Thoracic aorta (tissue), 2 donors: ENCODE data around the gene CNIH3. TPM values are rescaled to one million over a fixed set of nuclear protein-coding genes. Genes with fewer than 3 reads are reported as not detected.

Experiments used
- ATAC-seq: fragments of 150-250 bp; one replicate; pipeline ENCODE4 v1.8.0; 2017; ENCODE audit warnings: low read depth; ENCODE audit not compliant: insufficient number of reproducible peaks, low FRiP score
- DNase-seq: peaks from one replicate; pipeline ENCODE4 v3.0.0-alpha.2; 2020; ENCODE audit warnings: low spot score
- H3K27ac ChIP-seq, 2 donors: fragments of 200-600 bp; sonication (generic); 1 replicate in 1 of 2; 2 replicates in 1 of 2; pipeline ENCODE4 v1.5.1; 2016; ENCODE audit warnings: mild to moderate bottlenecking in 2 of 2, moderate library complexity in 2 of 2
- H3K27me3 ChIP-seq: fragments of 200-600 bp; sonication (generic); replicated peaks from 2 replicates; pipeline ENCODE4 v1.6.0; 2016; ENCODE audit warnings: mild to moderate bottlenecking; ENCODE audit not compliant: insufficient read depth
- H3K36me3 ChIP-seq: fragments of 200-600 bp; sonication (generic); one replicate; pipeline ENCODE4 v1.5.1; 2016
- H3K4me1 ChIP-seq, 2 donors: fragments of 200-600 bp; sonication (generic); 1 replicate in 1 of 2; 2 replicates in 1 of 2; pipeline versions ENCODE4 v1.5.1 to v1.6.0; 2016; ENCODE audit warnings: low read depth in 2 of 2, mild to moderate bottlenecking in 1 of 2; ENCODE audit not compliant: control insufficient read depth in 1 of 2
- H3K4me3 ChIP-seq: fragments of 200-600 bp; sonication (generic); 2 replicates; pipeline ENCODE4 v1.5.1; 2016; ENCODE audit warnings: mild to moderate bottlenecking
- H3K9me3 ChIP-seq: fragments of 200-600 bp; sonication (generic); 2 replicates; pipeline ENCODE4 v1.5.1; 2016
- total RNA-seq, 2 donors: library from RNA; depleted of rRNA; stranded (reverse); fragments of >200 nt; gene quantifications; one replicate each; pipeline versions ENCODE4 v1.1.0 to v1.2.3, GENCODE V29; 2016
- TF ChIP-seq, protein P1 (sequence below): fragments of 200-600 bp; sonication (generic); IDR thresholded peaks from one replicate; pipeline ENCODE4 v1.5.1; 2019; ENCODE audit warnings: antibody characterized with exemption

CNIH3 gene
- total RNA-seq, 2 donors from 2014 or later, result 0.21 TPM; not detected in 1

- no peak overlapping the region for H3K4me3 ChIP-seq
Observed at GRCh38 chr1:224621813-224622682, 5.9 kb downstream of the CNIH3 start.

DNA sequence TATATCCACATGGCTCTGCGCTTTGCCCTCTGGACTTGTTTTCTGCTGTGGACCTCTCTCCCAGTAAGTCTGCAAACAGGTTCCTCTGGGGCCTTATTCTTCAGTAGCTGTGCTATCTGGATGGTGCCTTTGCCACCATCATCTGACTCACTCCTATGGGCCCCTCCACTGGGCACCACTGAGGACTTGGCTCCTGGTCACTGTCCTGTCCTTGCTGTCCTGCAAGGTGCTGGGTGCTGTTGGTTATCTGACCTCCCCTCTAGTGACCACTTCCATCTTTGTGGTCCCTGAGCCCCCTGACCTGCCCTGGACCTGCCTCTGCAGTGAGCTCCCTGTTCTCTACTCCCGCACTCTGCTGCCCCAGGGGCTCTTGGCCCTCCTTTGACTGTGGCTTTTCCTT lies 6.7 kb downstream of the CNIH3 start:
- no peak for ATAC-seq
- H3K27me3 ChIP-seq, result no peaks in the 10 kb centered on the region
- TF ChIP-seq, protein P1, sequence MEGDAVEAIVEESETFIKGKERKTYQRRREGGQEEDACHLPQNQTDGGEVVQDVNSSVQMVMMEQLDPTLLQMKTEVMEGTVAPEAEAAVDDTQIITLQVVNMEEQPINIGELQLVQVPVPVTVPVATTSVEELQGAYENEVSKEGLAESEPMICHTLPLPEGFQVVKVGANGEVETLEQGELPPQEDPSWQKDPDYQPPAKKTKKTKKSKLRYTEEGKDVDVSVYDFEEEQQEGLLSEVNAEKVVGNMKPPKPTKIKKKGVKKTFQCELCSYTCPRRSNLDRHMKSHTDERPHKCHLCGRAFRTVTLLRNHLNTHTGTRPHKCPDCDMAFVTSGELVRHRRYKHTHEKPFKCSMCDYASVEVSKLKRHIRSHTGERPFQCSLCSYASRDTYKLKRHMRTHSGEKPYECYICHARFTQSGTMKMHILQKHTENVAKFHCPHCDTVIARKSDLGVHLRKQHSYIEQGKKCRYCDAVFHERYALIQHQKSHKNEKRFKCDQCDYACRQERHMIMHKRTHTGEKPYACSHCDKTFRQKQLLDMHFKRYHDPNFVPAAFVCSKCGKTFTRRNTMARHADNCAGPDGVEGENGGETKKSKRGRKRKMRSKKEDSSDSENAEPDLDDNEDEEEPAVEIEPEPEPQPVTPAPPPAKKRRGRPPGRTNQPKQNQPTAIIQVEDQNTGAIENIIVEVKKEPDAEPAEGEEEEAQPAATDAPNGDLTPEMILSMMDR, result no peak
- no peaks in the 10 kb centered on the region for H3K36me3 ChIP-seq
- H3K9me3 ChIP-seq, result no peaks in the 10 kb centered on the region
- no peaks in the 10 kb centered on the region for H3K4me1 ChIP-seq
- H3K4me3 ChIP-seq, result no peak overlapping the region
- no peak overlapping the region for H3K27ac ChIP-seq
- DNase-seq, result no peak

More at GRCh38 chr1:224621813-224622682, 5.9 kb downstream of the CNIH3 start:
- no peak for ATAC-seq
- Histone ChIP-seq H3K4me1 (peaks cover 0 to under 1% of the 10 kb centered on the region in 2 donors), H3K36me3 (no peaks in the 10 kb centered on the region), H3K27ac (no peak overlapping the region), H3K9me3 (no peaks in the 10 kb centered on the region), H3K27me3 (peaks cover 3% of the 10 kb centered on the region)
- DNase-seq, result no peak
- TF ChIP-seq, protein P1, result no peak

- Histone ChIP-seq H3K27ac (no peak overlapping the region), H3K36me3 (no peaks in the 10 kb centered on the region), H3K9me3 (no peaks in the 10 kb centered on the region), H3K4me1 (no peaks in the 10 kb centered on the region), H3K27me3 (no peaks in the 10 kb centered on the region), H3K4me3 (no peak overlapping the region)
- no peak for DNase-seq
- TF ChIP-seq, protein P1, result no peak
- ATAC-seq, result no peak
Observed at GRCh38 chr1:224623310-224623714, 7.2 kb downstream of the CNIH3 start.

GRCh38 chr1:224623743-224624333 lies 7.7 kb downstream of the CNIH3 start:
- Histone ChIP-seq H3K4me3 (no peak overlapping the region), H3K27ac (no peak overlapping the region), H3K9me3 (no peaks in the 10 kb centered on the region), H3K27me3 (no peaks in the 10 kb centered on the region), H3K4me1 (no peaks in the 10 kb centered on the region), H3K36me3 (no peaks in the 10 kb centered on the region)
- DNase-seq (no peak), ATAC-seq (no peak)
- TF ChIP-seq, protein P1, result no peak

DNA sequence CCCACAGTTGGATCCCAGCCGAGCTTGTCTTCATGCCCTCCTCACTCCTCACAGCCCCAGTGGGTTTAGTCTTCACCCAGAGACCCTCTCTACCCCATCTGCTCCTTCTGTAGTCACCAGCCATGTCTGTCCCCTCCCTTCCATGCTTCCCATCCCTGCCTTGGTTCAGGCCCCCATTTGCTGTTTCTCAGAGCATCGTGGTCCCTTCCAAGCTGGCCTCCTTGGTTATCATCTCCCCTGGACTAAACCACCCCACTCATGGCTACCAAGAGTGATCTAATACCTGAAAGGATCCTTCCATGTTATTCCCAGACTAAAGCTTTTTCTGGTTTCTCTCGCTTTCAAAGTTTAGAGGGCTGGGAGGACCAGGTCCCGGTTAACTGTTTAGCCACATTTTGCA lies 8.3 kb downstream of the CNIH3 start:
- no peak overlapping the region for H3K27ac ChIP-seq
- H3K4me3 ChIP-seq, result no peak overlapping the region
- no peaks in the 10 kb centered on the region for H3K9me3 ChIP-seq
- ATAC-seq (no peak), DNase-seq (no peak)
- H3K36me3 ChIP-seq, result no peaks in the 10 kb centered on the region
- H3K27me3 ChIP-seq, result no peaks in the 10 kb centered on the region
- TF ChIP-seq, protein P1, result no peak
- H3K4me1 ChIP-seq, result no peaks in the 10 kb centered on the region
